Astrocyte (in vitro differentiated cells and primary cell): ENCODE results near the gene VAMP8. TPM values are rescaled to one million over a fixed set of nuclear protein-coding genes. Genes with fewer than 3 reads are reported as not detected.
"Not testable (repeated sequence)": the region's sequence is repeated elsewhere in the genome, so short reads cannot be mapped to it uniquely, and the experiment has no call there.

ENCODE experiments used
- DNase-seq: peaks from one replicate; pipeline ENCODE4 v3.0.0-alpha.2; 2010; ENCODE audit warnings: low read depth
- FAIRE-seq: peaks from 2 replicates; lab custom pipeline; 2011; peaks lifted over from hg19 to GRCh38; lab: Jason Lieb, UNC
- H2AFZ ChIP-seq: 2 replicates; pipeline ENCODE4 v1.6.0; 2012; ENCODE audit warnings: low read depth, low read length, inconsistent platforms
- H3K27ac ChIP-seq: 2 replicates; pipeline ENCODE4 v1.5.1; 2011; ENCODE audit warnings: low read depth, low read length, inconsistent platforms
- H3K27me3 ChIP-seq: 2 replicates; pipeline ENCODE4 v1.6.0; 2011; ENCODE audit warnings: low read length, inconsistent platforms; ENCODE audit not compliant: insufficient read depth
- H3K36me3 ChIP-seq: 2 replicates; pipeline ENCODE4 v1.5.1; 2011; ENCODE audit warnings: low read length, inconsistent platforms; ENCODE audit not compliant: insufficient read depth
- H3K4me1 ChIP-seq: 2 replicates; pipeline ENCODE4 v1.5.1; 2011; ENCODE audit warnings: low read length, inconsistent platforms; ENCODE audit not compliant: insufficient read depth
- H3K4me2 ChIP-seq: 2 replicates; pipeline ENCODE4 v1.6.0; 2012; ENCODE audit warnings: low read length, inconsistent platforms
- H3K4me3 ChIP-seq: 2 replicates; pipeline ENCODE4 v1.5.1; 2011; ENCODE audit warnings: low read depth, mild to moderate bottlenecking, low read length, inconsistent platforms; ENCODE audit not compliant: insufficient read depth
- H3K79me2 ChIP-seq: 2 replicates; pipeline ENCODE4 v1.6.0; 2012; ENCODE audit warnings: mild to moderate bottlenecking, low read length, inconsistent platforms; ENCODE audit not compliant: insufficient read depth
- H3K9ac ChIP-seq: 2 replicates; pipeline ENCODE4 v1.6.0; 2012; ENCODE audit warnings: mild to moderate bottlenecking, low read length, inconsistent platforms
- H3K9me3 ChIP-seq: 2 replicates; pipeline ENCODE4 v1.5.1; 2012; ENCODE audit warnings: low read depth, mild to moderate bottlenecking, low read length, inconsistent platforms; ENCODE audit not compliant: insufficient read depth
- H4K20me1 ChIP-seq: 2 replicates; pipeline ENCODE4 v1.6.0; 2012; ENCODE audit warnings: low read length, inconsistent platforms; ENCODE audit not compliant: insufficient read depth
- H3K27ac Mint-ChIP-seq: one replicate; pipeline ENCODE4 v1.8.0; 2021; ENCODE audit warnings: mild to moderate bottlenecking, mixed read lengths; ENCODE audit not compliant: unreplicated experiment
- H3K27me3 Mint-ChIP-seq: one replicate; pipeline ENCODE4 v1.8.0; 2021; ENCODE audit warnings: low read depth, mixed read lengths; ENCODE audit not compliant: unreplicated experiment
- H3K36me3 Mint-ChIP-seq: one replicate; pipeline ENCODE4 v1.8.0; 2021; ENCODE audit warnings: low read depth, mixed read lengths; ENCODE audit not compliant: unreplicated experiment
- H3K4me1 Mint-ChIP-seq: one replicate; pipeline ENCODE4 v1.8.0; 2021; ENCODE audit warnings: low read depth, mixed read lengths; ENCODE audit not compliant: unreplicated experiment
- H3K4me3 Mint-ChIP-seq: one replicate; pipeline ENCODE4 v1.8.0; 2021; ENCODE audit warnings: mild to moderate bottlenecking, moderate library complexity, mixed read lengths; ENCODE audit not compliant: unreplicated experiment
- H3K9me3 Mint-ChIP-seq: one replicate; pipeline ENCODE4 v1.8.0; 2021; ENCODE audit warnings: mild to moderate bottlenecking, mixed read lengths; ENCODE audit not compliant: unreplicated experiment
- CTCF ChIP-seq: IDR thresholded peaks from 2 replicates; pipeline ENCODE4 v1.5.1; 2011; ENCODE audit warnings: low read depth, mild to moderate bottlenecking, inconsistent platforms, low read length, moderate library complexity; ENCODE audit not compliant: insufficient read depth
- EZH2 ChIP-seq: IDR thresholded peaks from 2 replicates; pipeline ENCODE4 v1.6.1; 2012; ENCODE audit warnings: mild to moderate bottlenecking, low read length, inconsistent platforms; ENCODE audit not compliant: insufficient read depth
- total RNA-seq: library from RNA; stranded (reverse); gene quantifications from 2 replicates; pipeline ENCODE4 v1.2.1, GENCODE V29; 2021

Gene VAMP8
- total RNA-seq, 1 donor from 2014 or later = 35.3 TPM

GRCh38 chr2:85602476-85603234, 25.3 kb downstream of the VAMP8 start, which contains the start of gene TMEM150A:
Gene TMEM150A (minus strand): TSS chr2:85602698. CDS start chr2:85601948, 750 bp downstream.
- DNase-seq (peak; percentile 66), FAIRE-seq (no peak)
- Histone ChIP-seq H3K4me2 (peak within 1 kb of the TSS; percentile 91), H3K36me3 (peaks cover 5% of the 10 kb centered on the region), H3K4me1 (peaks cover 21% of the 10 kb centered on the region), H3K9me3 (no peaks in the 10 kb centered on the region), H4K20me1 (peaks cover 27% of the 10 kb centered on the region), H3K27ac (peak within 1 kb of the TSS; percentile 13), H3K9ac (peak within 1 kb of the TSS; percentile 78), H3K79me2 (peaks cover 23% of the 10 kb centered on the region), H3K27me3 (no peaks in the 10 kb centered on the region), H3K4me3 (peak within 1 kb of the TSS; percentile 92), H2AFZ (peak within 1 kb of the TSS; percentile 82)
- Mint-ChIP-seq H3K27me3 (no peaks in the 10 kb centered on the region), H3K4me1 (peaks cover 39% of the 10 kb centered on the region), H3K9me3 (no peaks in the 10 kb centered on the region), H3K4me3 (peak within 1 kb of the TSS; percentile 87), H3K27ac (peak within 1 kb of the TSS; percentile 72), H3K36me3 (peaks cover 7% of the 10 kb centered on the region)
- TF ChIP-seq CTCF (no peak), EZH2 (no peak)

GRCh38 chr2:85604133-85604444, 26.7 kb downstream of the VAMP8 start:
- not testable (repeated sequence) for H3K9me3 ChIP-seq, DNase-seq, H2AFZ ChIP-seq, H3K9me3 Mint-ChIP-seq, H3K4me3 ChIP-seq, H3K27ac ChIP-seq, FAIRE-seq, H3K27me3 Mint-ChIP-seq, H3K9ac ChIP-seq, H3K36me3 Mint-ChIP-seq, H3K27me3 ChIP-seq
- Mint-ChIP-seq H3K4me3 (peak overlapping the region; percentile 87), H3K4me1 (peaks cover 47% of the 10 kb centered on the region), H3K27ac (peak overlapping the region; percentile 72)
- Histone ChIP-seq H3K4me1 (peaks cover 21% of the 10 kb centered on the region), H3K79me2 (peaks cover 30% of the 10 kb centered on the region), H4K20me1 (peaks cover 30% of the 10 kb centered on the region), H3K36me3 (peaks cover 15% of the 10 kb centered on the region), H3K4me2 (peak overlapping the region; percentile 91)

- Mint-ChIP-seq H3K9me3 (no peaks in the 10 kb centered on the region), H3K27ac (peak overlapping the region; percentile 95), H3K36me3 (peaks cover 5% of the 10 kb centered on the region), H3K4me1 (peaks cover 52% of the 10 kb centered on the region), H3K27me3 (no peaks in the 10 kb centered on the region), H3K4me3 (peak overlapping the region; percentile 62)
- no peak for TF ChIP-seq CTCF
- no peak for TF ChIP-seq EZH2
- no peak overlapping the region for H3K4me3 ChIP-seq
- peak overlapping the region; percentile 91 for H3K4me2 ChIP-seq
- H3K27ac ChIP-seq = peak overlapping the region; percentile 46
- no peak for FAIRE-seq
- H2AFZ ChIP-seq = no peak overlapping the region
- peaks cover 21% of the 10 kb centered on the region for H3K4me1 ChIP-seq
- H4K20me1 ChIP-seq = peaks cover 32% of the 10 kb centered on the region
- H3K9me3 ChIP-seq = no peaks in the 10 kb centered on the region
- H3K9ac ChIP-seq = no peak overlapping the region
- DNase-seq = no peak
- H3K79me2 ChIP-seq = peaks cover 34% of the 10 kb centered on the region
- peaks cover 15% of the 10 kb centered on the region for H3K36me3 ChIP-seq
- no peaks in the 10 kb centered on the region for H3K27me3 ChIP-seq
These were observed 27.4 kb downstream of the VAMP8 start for GRCh38 chr2:85604568-85605339.
